Chondrocyte (in vitro differentiated cells): ENCODE measurements around the gene ANKK1. TPM values are rescaled to one million over a fixed set of nuclear protein-coding genes. Genes with fewer than 3 reads are reported as not detected.

ENCODE experiments used
- DNase-seq: peaks from one replicate; pipeline ENCODE4 v3.0.0; 2021; ENCODE audit warnings: mixed read lengths, low spot score
- H3K27ac Mint-ChIP-seq: one replicate; pipeline ENCODE4 v1.8.0; 2021; ENCODE audit warnings: mild to moderate bottlenecking, moderate library complexity, mixed read lengths; ENCODE audit not compliant: unreplicated experiment
- H3K27me3 Mint-ChIP-seq: 2 replicates; pipeline ENCODE4 v1.8.0; 2021; ENCODE audit warnings: low read depth, mixed read lengths
- H3K36me3 Mint-ChIP-seq: 2 replicates; pipeline ENCODE4 v1.8.0; 2021; ENCODE audit warnings: low read depth, mixed read lengths
- H3K4me1 Mint-ChIP-seq: 2 replicates; pipeline ENCODE4 v1.8.0; 2021; ENCODE audit warnings: low read depth, mild to moderate bottlenecking, mixed read lengths
- H3K4me3 Mint-ChIP-seq: one replicate; pipeline ENCODE4 v1.8.0; 2021; ENCODE audit warnings: mild to moderate bottlenecking, moderate library complexity, mixed read lengths; ENCODE audit not compliant: unreplicated experiment
- H3K9me3 Mint-ChIP-seq: 2 replicates; pipeline ENCODE4 v1.8.0; 2021; ENCODE audit warnings: low read depth, mixed read lengths
- CTCF ChIP-seq: fragments of 200-600 bp; sonication (generic); IDR thresholded peaks from 2 replicates; pipeline ENCODE4 v1.5.0; 2021; ENCODE audit warnings: antibody characterized with exemption, mild to moderate bottlenecking, moderate library complexity
- total RNA-seq: library from RNA; stranded (reverse); gene quantifications from 3 replicates; pipeline ENCODE4 v1.2.1, GENCODE V29; 2021

Gene ANKK1
- total RNA-seq, 1 donor from 2014 or later = not detected

- no peak for TF ChIP-seq CTCF
- no peak overlapping the region for H3K4me3 Mint-ChIP-seq
- H3K27ac Mint-ChIP-seq = no peak overlapping the region
- DNase-seq = no peak
- H3K36me3 Mint-ChIP-seq = no peaks in the 10 kb centered on the region
- peaks cover 26% of the 10 kb centered on the region for H3K27me3 Mint-ChIP-seq
- peaks cover under 1% of the 10 kb centered on the region for H3K4me1 Mint-ChIP-seq
- H3K9me3 Mint-ChIP-seq = no peaks in the 10 kb centered on the region
These were observed 19.6 kb downstream of the ANKK1 start for GRCh38 chr11:113407163-113407562.

- no peaks in the 10 kb centered on the region for H3K36me3 Mint-ChIP-seq
- H3K27me3 Mint-ChIP-seq = peaks cover 17% of the 10 kb centered on the region
- no peak overlapping the region for H3K4me3 Mint-ChIP-seq
- H3K9me3 Mint-ChIP-seq = no peaks in the 10 kb centered on the region
- DNase-seq = no peak
- no peak for TF ChIP-seq CTCF
- H3K4me1 Mint-ChIP-seq = no peaks in the 10 kb centered on the region
- no peak overlapping the region for H3K27ac Mint-ChIP-seq
These were observed 20.6 kb downstream of the ANKK1 start for GRCh38 chr11:113408206-113408605.

GRCh38 chr11:113408887-113409286 lies 21.3 kb downstream of the ANKK1 start:
- DNase-seq = no peak
- Mint-ChIP-seq H3K27ac (no peak overlapping the region), H3K4me3 (no peak overlapping the region), H3K9me3 (no peaks in the 10 kb centered on the region), H3K4me1 (no peaks in the 10 kb centered on the region), H3K27me3 (peaks cover 14% of the 10 kb centered on the region), H3K36me3 (no peaks in the 10 kb centered on the region)
- no peak for TF ChIP-seq CTCF

GRCh38 chr11:113409526-113409925 lies 21.9 kb downstream of the ANKK1 start:
- Mint-ChIP-seq H3K4me3 (no peak overlapping the region), H3K27ac (no peak overlapping the region), H3K36me3 (no peaks in the 10 kb centered on the region), H3K4me1 (no peaks in the 10 kb centered on the region), H3K27me3 (peaks cover 10% of the 10 kb centered on the region), H3K9me3 (no peaks in the 10 kb centered on the region)
- no peak for TF ChIP-seq CTCF
- no peak for DNase-seq

- no peaks in the 10 kb centered on the region for H3K9me3 Mint-ChIP-seq
- TF ChIP-seq CTCF = no peak
- H3K36me3 Mint-ChIP-seq = no peaks in the 10 kb centered on the region
- H3K27ac Mint-ChIP-seq = no peak overlapping the region
- DNase-seq = no peak
- no peak overlapping the region for H3K4me3 Mint-ChIP-seq
- peaks cover 5% of the 10 kb centered on the region for H3K27me3 Mint-ChIP-seq
- no peaks in the 10 kb centered on the region for H3K4me1 Mint-ChIP-seq
These were observed 23.0 kb downstream of the ANKK1 start for GRCh38 chr11:113410414-113411135.
